SU-DHL-6 (cell line): ENCODE measurements around the gene FAIM2.

Experiments used
- EZH2phosphoT487 ChIP-seq: fragments of 200-600 bp; sonication (generic), shearing (Covaris generic); conservative IDR thresholded peaks from 2 replicates; pipeline ENCODE4 v1.6.1; 2018; ENCODE audit warnings: mild to moderate bottlenecking, antibody characterized with exemption, low read length, moderate library complexity, mixed read lengths
- TF ChIP-seq, protein P1 (sequence below): fragments of 200-600 bp; sonication (generic); IDR thresholded peaks from one replicate; pipeline ENCODE4 v1.5.1; 2017; ENCODE audit warnings: antibody characterized with exemption, mild to moderate bottlenecking, low read length, moderate library complexity; ENCODE audit not compliant: insufficient read depth, poor library complexity, severe bottlenecking

DNA sequence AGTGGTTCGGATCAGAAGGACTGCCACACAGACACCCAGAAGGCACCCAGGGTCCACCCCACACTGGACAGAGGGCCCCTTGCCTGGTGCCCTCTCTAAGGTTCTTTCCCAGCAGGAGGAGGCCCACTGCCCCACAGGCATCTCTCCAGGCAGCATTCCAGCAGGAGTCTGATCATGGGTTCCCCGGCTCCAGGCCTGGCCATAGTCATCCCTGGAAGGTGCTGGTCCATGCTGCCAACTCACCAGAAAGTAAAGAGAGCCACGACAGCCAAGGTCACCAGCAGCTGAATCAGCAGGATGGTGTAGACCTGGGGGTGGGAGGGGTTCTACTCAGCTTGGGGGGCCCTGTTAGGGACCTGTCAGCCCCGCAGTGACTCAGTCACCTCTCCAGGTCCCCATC lies 6.4 kb downstream of the FAIM2 start:
- TF ChIP-seq, protein P1, sequence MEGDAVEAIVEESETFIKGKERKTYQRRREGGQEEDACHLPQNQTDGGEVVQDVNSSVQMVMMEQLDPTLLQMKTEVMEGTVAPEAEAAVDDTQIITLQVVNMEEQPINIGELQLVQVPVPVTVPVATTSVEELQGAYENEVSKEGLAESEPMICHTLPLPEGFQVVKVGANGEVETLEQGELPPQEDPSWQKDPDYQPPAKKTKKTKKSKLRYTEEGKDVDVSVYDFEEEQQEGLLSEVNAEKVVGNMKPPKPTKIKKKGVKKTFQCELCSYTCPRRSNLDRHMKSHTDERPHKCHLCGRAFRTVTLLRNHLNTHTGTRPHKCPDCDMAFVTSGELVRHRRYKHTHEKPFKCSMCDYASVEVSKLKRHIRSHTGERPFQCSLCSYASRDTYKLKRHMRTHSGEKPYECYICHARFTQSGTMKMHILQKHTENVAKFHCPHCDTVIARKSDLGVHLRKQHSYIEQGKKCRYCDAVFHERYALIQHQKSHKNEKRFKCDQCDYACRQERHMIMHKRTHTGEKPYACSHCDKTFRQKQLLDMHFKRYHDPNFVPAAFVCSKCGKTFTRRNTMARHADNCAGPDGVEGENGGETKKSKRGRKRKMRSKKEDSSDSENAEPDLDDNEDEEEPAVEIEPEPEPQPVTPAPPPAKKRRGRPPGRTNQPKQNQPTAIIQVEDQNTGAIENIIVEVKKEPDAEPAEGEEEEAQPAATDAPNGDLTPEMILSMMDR, result no peak
- TF ChIP-seq EZH2phosphoT487, result no peak
